NOMO-1 (cell line): ENCODE measurements around the gene DENND6A.
"Not testable (repeated sequence)": the region's sequence is repeated elsewhere in the genome, so short reads cannot be mapped to it uniquely, and the experiment has no call there.

Experiments used
- DNase-seq, 2 experiments: peaks; one replicate each; lab custom pipeline; 2025; ENCODE audit not compliant: unreplicated experiment in 2 of 2; lab: John Stamatoyannopoulos, UW

The DENND6A gene

GRCh38 chr3:57696801-57697321 lies 4.0 kb upstream of the DENND6A start:
- DNase-seq: peak; percentile 55 to 73

DNA sequence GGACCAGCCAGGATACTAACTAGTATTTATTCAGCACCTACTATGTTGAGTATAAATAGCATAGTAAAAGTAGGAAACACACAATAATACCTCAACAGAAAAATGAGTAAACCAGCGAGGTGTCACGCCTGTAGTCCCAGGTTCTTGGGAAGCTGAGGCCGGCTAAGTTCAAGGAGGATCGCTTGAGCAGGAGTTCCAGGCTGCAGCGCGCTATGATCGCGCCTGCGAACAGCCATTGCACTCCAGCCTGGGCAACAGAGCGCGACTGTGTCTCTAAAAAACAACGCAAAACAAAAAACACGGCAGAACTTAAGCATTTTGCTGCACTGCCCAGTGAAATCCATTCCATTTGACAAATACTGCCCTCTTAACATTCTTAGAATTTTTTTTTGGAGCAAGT lies 1.3 kb upstream of the DENND6A start:
- DNase-seq: no peak

DNA sequence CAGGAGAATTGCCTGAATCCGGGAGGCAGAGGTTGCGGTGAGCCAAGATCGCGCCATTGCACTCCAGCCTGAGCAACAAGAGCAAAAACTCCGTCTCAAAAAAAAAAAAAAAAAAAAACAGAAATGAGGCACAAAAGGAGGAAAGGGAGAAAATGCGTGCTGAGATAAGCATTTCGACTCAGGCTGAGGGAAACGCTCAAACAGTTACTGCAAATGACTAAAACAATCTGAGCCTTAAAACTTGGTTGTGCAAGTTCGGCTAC lies 813 bp downstream of the DENND6A start:
- DNase-seq: not testable (repeated sequence)

- DNase-seq: no peak
These were observed 1.3 kb downstream of the DENND6A start for GRCh38 chr3:57691411-57692132.

DNA sequence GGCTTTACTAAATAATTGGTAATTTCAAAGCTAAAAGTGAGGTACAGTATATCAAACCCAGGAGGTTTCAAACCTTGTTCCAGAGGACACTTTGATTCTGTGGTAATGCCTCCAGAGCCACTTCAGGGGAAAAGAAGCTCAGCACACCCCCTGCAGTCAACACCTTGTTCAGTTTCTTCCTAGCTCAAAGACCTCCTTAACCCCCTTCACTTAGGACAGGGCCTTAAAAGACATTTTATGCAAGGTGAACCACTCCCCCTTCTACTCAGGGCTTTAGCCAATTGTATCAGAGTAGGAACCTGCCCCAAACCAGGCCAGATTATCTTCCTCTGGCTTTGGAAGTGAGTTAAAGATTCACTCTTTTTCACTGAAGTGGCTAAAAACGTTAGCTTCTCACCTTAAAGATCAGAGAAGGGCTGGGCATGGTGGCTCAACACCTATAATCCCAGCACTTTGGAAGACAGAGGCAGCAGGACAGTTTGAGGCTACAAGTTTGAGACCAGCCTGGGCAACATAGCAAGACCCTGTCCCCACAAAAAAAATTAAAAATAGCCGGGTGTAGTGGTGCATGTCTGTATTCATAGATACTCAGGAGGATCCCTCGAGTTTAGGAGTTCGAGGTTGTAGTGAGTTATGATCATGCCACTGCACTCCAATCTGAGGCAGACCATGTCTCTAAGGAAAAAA lies 3.4 kb downstream of the DENND6A start:
- DNase-seq: no peak

- DNase-seq: no peak
These were observed 4.6 kb downstream of the DENND6A start for GRCh38 chr3:57688291-57688690.

DNA sequence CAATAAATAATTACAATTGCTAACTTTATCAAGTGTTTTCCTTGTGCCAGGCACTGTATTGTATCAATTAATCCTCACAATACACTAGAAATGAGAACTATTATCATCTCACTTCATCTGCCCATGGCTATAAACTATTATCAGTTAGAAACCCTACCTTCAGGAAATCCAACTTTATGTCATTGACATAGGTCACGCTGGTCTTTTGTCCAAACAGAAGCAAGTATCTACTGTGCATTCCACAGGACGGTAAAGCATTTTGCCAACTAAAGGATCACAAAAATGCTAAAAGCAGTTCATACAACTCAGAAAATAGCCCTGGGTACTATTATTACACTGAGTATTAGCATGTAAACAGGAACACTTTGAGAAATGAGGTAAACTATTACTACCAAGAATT lies 9.6 kb downstream of the DENND6A start:
- DNase-seq: no peak

- DNase-seq: no peak
These were observed 10.6 kb downstream of the DENND6A start for GRCh38 chr3:57682284-57682683.

- no peak for DNase-seq
These were observed 11.2 kb downstream of the DENND6A start for GRCh38 chr3:57681691-57682090.

- no peak for DNase-seq
These were observed 12.8 kb downstream of the DENND6A start for GRCh38 chr3:57680046-57680445.

- peak; percentile 4 to 49 for DNase-seq
These were observed 17.3 kb downstream of the DENND6A start for GRCh38 chr3:57675530-57675929.

DNA sequence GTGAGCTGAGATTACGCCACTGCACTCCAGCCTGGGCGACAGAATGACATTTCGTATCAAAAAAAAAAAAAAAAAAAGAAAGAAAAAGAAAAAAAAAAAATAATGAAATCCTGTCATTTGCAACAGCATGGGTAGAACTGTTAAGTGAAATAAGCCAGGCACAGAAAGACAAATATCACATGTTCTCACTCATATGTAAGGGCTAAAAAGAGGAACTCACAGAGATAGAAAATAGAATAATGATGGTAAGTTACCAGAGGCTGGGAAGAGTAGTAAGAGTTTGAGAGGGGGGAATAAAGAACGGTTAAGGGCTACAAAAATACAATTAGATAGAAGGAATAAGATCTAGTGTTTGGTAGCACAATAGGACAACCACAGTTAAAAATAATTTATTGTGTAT lies 19.7 kb downstream of the DENND6A start:
- DNase-seq: peak; percentile 9 to 74

- DNase-seq: no peak
These were observed 22.3 kb downstream of the DENND6A start for GRCh38 chr3:57670543-57670942.

DNA sequence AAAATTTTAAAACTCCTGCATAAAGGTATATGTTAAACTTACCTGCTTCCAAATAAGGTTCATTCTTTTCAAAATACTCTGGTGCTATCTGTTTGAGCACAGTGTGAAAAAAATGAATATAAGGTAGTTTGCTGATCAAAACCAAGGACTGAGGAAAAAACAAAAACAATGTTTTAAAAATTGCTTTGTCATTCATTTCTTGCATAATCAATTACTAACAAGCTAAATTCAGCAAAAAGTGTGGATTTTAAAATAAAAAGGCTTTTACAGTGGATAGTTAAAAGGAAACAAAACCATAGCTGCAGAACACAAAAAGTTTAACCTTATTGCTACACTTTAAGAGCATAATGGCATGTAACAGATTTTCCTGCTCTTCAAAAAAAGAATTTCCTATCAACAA lies 31.5 kb downstream of the DENND6A start:
- no peak for DNase-seq

GRCh38 chr3:57659806-57660439 lies 33.0 kb downstream of the DENND6A start:
- DNase-seq: no peak

DNA sequence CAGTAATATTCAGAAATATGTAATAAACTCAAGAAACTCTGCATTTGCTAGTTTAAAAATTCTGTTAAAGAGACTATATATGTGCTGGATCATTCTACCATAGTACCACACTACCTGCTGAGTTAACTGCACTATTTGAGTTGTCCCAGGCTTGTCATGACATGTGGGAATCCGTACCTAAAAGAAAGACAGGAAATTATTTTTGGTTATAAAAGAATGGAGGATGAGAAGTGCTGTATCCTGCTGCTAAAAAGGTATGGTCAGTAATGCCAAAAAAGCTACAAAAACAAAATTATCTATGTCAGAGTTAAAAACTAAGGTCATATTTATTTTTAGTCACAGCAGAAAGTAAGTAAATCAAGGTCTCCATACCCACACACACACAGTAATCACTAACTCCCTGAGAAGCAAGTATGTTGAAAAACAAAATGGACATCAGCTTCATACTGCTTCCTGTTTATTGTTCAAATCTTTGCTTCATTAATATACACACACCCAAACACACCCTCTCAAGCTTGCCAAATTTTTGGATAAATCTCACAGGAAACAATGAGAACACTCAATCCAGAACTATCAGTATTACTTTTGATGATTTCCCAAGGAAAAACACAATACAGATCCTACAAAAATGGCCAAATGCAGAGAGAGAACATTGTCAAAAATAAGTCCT lies 33.7 kb downstream of the DENND6A start:
- no peak for DNase-seq

GRCh38 chr3:57658536-57658935 lies 34.3 kb downstream of the DENND6A start:
- DNase-seq: no peak

DNA sequence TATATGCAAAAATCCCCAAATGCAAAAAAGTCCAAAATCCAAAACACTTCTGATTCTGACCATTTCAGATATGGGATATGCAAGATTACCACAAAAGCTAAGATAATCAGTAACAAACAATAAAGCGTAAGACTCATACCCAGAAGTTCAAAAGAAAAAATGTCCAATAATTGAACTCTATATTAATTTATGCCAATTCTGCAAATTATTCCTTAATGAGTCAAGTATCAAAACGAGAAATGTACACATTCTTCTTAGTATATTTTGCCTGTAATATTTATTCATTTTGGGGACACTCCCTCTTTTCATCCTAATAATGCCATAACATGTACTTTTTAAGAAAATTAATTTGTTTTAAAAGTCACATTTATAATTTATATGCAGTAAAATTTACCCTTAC lies 37.1 kb downstream of the DENND6A start:
- DNase-seq: no peak

- no peak for DNase-seq
These were observed 38.6 kb downstream of the DENND6A start for GRCh38 chr3:57654267-57654666.

DNA sequence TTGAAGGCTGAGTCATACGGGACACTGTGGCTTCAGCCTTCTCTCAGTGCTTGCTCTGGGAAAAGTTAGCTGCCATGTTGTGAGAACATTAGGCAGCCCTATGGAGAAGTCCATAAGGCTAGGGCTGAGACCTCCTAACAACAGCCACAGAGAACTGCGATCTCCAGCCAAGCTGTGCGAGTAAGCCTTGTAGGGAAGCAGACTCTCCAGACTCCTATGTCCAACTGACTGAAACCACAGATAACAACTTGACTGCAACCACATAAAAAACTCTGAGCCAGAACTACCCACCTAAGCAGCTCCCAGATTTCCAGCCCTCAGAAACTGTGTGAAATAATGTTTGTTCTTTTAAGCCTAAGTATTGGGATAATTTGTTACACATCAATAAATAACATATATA lies 40.7 kb downstream of the DENND6A start:
- DNase-seq: no peak

DNA sequence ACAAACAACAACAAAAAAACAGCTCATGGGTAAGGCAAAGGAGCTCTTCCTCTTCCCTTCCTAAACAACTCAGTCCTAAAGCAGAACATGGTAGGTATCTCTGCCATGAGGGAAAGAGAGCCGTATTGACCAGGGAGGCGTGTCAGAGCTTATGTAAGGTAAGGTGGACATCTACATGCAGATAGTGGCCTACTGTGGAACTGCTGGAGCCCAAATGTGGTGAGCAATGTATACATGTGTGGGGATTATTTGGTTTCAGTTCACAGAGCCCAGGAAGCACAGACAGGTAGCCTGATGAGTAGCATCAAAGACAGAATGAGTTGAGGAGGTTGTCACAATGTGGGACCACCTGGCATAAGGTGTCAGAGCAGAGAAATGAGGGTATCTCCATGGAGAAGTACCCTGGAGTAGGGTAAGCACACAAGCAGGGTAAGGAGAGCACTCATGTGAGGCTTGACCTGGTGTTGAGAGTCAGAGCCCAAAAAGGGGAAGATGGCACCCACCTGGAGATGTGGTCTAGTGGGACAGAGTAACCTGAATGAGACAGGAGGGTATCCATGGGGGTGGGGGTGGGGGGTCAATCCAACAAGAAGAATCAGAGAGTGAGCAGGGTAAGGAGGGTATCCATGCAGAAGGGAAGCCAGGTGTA lies 45.5 kb downstream of the DENND6A start:
- no peak for DNase-seq
